Cerebellar nuclear complex (tissue), 1 donor: ENCODE results near the gene SPHK2.
"Not testable (repeated sequence)": the region's sequence is repeated elsewhere in the genome, so short reads cannot be mapped to it uniquely, and the experiment has no call there.

Source experiments
- DNase-seq, 2 experiments: peaks; one replicate each; lab custom pipeline; 2025; lab: John Stamatoyannopoulos, UW

SPHK2 gene

DNA sequence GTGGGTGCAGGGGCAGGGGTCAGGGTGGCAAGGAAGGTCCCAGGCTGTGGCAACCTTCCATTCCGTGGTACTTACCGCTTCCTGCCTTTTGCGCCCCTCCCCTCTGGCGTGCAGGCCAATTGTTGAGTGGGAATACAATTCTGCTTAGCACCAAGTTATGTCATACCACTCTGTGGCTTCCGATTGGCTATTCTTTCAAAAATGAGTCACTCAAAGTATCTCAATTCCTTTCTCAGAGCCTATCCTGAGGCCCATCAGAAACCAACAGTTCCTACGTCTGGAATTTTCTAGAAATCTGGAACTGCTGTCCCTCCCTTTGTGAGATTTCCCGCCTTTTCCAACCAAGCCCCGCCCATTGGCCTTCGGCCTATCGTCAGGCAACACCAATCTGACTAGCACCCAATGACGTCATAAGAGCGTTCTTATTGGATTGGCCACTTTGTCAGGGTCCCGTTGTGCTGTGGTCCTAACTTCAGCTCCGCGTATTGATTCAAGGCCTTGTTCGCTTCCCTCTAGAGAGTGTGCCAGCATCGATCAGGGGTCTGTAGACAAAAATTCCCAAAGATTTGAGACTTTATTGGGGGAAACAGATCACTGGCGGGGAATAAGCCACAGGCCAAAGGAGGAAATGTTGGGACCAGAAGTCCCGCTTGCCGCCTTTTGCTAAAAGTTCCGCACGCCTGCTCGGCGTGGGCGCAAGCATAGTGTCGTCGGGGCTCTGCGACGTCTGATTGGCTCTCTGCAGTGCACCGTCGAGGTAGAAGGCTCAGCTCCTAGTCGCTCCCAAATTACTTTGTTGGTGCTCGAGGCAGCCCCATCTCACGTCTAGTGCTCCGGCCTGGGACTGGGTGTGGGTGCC lies 41.8 kb downstream of the SPHK2 start:
- peak; percentile 58 to 66 for DNase-seq

DNA sequence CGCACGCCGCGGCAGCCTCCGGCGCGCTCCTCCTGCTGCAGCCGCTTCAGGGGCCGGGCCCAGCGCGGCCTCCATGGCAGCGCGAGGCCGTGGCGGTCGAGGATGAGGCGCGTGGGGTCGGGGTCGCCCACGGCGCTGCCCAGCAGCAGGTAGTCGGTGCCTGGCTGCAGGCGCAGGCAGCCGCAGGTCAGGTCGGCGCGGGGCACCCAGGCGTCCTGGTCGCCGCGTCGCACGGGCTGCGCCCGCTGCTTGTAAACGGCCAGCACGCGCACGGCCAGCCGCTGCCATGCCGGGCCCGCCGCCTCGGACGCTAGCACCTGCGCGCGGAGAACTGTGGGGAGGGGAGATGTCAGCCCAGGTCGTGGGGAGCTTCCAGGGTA lies 42.4 kb downstream of the SPHK2 start:
- no peak for DNase-seq

GRCh38 chr19:48663667-48664066 lies 44.4 kb downstream of the SPHK2 start:
- no peak for DNase-seq

- no peak for DNase-seq
Observed at GRCh38 chr19:48664476-48664875, 45.2 kb downstream of the SPHK2 start.

DNA sequence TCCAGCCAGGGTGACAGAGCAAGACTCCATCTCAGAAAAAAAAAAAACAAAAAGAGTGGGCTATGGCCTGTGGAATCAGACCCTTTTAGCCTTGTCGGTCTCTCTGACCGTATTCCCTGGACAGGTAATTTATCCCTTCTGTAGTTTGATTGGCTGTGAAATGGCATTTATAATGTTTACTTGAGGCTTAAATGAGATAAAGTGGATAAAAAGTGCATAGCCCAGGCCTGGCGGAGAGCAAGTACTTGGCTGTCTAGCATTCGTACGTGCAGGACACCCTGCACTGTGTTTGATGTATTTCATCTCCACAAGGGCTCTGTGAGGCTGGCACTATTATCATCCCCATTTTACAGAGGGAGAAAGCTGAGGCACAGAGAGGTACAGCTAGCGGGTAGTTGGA lies 46.5 kb downstream of the SPHK2 start:
- DNase-seq: no peak

DNA sequence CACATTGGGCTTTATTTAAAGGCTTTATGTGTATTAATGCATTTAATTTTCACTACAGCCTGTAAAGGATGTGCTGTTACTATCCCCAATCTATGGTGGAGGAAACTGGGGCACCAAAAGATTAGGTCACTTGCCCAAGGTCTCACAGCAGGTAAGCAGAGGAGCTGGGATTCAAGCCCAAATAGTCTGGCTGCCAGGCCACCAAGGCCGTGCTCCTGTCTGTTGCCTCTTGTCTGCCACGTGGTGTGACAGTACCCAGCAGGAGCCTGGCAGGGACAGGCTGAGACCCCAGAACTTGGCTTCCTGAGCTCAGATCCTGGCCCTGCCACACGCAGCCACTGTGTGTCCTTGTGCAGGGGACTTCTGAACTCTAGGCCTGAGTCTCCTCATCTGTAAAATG lies 49.0 kb downstream of the SPHK2 start:
- peak in 1 of 2 experiments; percentile 12 for DNase-seq

DNA sequence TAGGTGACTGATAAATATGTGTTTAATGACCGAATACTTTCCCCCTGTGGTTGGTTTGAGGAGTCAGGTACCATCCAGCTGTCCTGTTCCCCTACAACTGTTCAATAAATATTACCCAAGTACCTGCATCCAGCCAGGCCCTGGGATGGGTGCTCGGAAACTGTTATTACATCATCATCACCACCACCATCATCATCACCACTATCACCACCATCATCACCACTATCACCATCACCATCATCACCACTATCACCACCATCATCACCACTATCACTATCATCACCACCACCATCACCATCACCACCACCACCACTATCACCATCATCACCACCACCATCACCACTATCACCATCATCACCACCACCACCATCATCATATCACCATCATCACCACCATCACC lies 49.5 kb downstream of the SPHK2 start:
- DNase-seq: no peak

DNA sequence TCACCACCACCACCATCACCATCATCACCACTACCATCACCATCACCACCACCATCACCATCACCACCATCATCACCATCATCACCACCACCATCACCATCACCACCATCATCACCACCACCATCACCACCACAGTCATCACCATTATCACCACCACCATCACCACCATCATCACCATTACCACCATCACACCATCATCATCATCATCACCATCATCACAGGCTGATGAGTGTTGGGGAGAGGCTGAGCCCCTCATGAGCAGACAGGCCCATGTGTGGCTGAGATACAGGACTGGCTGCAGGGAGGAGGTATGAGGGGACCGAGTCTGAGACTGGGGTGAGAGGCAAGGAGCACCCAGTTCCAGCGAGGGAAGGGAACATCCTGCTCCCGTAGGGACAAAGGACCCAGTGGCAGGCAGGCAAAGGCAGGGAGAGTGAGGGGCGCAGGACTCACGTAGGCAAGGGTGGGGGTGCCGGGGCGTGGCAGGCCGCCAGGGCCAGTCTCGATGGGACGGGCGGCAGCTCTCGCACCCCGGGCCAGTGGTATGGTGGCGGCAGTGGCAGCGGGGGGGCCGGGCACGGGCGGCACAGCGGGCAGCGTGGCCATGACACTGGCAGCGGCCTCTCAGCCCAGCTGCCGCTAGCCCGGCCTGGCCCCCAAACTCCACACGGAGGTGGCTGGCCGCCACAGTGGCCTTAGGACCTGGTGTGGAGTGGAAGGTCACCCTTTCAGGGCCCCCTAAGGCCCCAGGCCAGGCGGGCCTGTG lies 50.8 kb downstream of the SPHK2 start:
- DNase-seq: no peak

DNA sequence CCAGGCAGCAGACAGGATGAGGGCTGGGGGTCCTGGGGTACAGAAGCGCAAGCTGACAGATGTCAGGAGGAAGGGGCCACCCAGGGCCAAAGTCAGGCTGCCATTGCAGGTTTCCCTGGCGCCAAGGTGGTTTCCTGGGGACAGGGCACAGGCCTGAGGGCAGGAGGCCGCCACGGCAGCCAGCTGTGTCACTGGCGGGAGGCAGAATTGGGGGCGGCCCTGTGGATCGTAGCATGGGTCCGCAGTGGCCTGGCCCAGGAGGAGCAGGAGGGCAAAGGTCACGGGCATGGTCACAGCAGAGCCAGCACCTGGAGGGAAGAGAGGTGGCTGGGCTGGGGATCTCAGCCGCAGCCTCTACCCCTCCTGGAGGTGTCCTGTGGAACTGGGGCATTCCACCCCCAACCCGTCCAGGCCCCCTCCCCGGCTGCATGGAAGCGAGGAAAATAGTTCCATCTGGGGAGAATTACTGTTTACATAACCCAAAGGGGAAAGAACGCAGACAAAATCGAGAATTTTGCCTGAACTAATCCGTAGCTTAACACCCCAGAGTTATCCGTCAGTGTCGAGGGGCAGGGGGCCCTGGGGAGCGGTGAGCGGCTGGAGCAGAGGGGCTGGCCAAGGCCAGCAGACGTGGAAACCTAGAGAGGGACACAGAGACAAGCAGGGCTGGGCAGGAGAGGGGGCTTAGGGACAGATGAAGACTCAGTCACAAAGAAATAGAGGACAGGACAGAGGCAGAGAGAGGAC lies 51.6 kb downstream of the SPHK2 start:
- no peak for DNase-seq

DNA sequence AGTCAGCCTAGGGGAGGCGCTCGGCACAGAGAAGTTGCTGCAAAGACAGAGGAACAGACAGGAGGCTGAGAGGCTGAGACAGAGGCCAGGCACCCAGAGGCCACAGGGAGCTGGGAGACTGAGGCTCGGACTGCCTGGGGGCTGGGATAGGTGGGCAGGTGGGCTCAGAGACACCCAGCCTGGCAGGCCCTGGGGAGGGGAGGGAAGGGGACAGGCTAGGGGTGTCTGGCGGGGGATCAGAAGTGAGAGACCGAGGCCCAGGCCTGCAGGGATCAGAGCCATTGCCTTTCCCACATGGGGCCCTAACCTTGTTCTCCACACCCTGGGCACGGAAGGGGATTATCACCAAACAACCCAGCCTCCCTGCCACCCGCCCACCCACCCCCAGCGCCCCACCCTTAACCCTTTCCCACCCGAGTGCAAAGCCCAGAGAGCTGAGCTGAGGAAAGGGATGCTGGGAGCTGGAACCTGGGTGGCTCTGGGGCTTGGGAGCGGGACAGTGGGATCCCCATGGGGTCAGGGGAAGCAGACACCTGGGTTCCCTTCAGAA lies 52.2 kb downstream of the SPHK2 start:
- no peak for DNase-seq

DNA sequence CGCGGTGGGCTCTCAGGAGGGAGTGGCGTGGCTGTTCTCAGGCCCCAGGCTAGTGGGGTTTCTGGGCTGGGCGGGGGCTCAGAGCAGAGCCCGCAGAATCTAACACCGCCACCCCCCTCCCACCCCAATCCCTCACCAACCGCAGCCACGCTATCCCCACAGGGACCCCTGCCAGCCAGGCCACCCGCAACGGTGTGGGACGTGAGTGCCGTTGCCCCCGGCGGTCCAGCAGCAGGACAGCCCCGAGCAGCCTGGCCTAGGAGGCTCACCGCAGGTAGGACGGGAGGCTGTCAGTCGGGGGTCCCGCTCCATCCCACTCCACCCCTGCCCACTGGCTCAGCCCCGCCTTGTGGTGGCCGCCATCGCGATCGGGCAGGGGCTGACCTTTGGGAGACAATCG lies 53.7 kb downstream of the SPHK2 start, which contains the start of gene NTN5:
Gene NTN5, minus strand, starts transcription at position 24 of the 400 bp plus-strand sequence. CDS start 2,031 bp downstream, outside the sequence.
- no peak for DNase-seq

- no peak for DNase-seq
Observed at GRCh38 chr19:48673436-48674100, 54.3 kb downstream of the SPHK2 start.

DNA sequence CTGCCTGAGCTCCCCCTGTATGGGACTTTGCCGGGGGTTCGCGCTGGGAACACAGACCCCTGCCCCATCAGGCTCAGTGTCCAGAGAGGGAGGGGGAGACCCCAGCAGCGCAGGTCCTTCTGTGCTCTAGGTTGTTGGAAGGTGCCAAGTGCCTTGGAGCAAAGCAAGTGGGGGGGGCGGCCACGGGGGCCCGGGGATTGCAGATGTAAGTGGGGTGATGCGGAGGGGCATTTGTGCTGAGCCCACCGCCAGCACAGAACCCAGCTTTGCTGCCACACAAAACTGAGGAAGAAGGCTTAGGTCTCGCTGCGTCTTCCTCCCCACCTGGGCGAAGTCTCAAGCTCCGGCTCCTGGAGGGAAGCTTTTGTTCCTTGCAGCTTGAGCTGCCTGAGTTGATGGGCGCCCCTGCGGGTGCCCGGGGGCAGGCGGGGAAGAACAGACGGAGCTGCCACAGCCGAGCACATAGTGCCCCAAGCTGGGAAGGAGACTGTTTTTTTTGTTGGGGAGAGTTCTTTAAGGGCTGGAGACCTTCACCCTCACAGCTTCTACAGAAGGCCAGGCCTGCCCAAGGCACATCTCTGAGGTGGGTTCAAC lies 55.0 kb downstream of the SPHK2 start:
- no peak for DNase-seq

DNA sequence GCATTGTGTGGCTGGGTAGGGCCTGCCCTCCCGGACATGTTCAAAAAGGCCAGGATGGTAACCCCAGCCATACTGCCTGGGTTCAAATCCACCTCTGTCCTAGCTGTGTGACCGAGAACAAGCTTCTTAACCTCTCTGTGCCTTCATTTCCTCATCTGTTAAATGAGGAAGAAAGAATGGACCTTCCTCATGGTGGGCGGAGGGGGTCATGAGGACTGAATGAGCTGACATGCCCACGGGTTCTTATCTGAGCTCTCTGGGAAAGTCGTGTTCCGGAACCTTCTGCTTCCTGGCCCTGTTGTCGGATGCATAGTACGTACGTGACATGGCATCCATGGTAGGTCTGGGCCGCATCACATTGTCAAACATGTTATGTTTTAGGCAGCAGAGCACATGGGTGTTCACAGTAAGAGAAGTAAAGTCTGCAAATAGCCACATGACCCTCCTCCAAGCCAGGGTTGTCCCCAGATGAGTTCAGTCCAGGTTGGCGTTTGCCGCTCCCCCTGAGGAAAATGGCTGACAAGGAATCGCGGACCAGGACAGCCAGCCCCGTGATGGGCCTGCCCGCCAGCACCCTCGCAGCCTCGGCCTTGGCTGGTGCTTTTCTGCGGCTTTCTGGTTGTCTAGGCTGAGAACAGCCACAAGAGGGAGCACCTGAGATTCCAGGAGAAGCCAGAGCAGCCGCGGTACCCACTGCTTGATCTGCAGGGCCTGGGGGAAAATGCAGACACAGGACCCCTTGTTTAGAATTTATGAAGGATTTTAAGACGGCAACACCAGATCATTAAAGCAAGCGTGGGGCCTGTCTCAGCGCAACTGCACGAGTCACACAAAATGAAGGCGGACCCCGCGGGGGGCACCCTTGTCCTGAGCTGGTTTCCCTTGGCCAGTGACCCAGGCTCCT lies 55.9 kb downstream of the SPHK2 start:
- DNase-seq: peak; percentile 54 to 88

DNA sequence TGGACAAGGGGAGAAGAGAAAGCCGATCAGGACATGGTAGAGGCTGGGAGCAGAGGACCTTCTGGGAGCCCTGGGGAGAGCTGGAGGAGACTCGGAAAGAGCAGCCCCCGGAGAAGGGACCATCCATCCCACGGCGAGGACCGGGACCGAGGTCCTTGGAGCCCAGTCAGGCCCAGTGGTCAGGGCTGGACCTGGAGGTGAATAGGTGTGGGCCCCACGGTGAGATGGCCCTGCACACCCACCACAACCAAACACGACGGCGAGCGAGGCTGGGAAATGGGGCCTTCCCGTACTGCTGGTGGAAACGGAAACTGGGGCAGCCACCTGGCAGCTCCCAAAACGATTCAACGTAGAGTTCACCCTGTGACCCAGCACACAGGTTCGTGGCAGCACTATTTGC lies 57.2 kb downstream of the SPHK2 start:
- no peak for DNase-seq

DNA sequence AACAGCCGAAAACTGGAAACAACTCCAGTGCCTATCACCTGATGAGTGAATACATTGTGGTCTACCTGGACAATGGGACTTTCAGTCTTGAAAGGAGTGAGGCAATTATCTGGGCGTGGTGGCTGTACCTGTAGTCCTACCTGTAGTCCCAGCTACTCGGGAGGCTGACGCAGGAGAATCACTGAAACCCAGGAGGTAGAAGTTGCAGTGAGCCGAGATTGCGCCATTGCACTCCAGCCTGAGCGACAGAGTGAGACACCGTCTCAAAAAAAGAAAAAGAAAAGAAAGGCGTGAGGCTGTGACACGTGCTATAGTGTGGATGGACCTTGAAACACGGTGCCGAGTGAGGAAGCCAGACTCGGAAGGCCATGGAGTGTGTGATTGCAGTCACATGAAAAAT lies 57.6 kb downstream of the SPHK2 start:
- no peak for DNase-seq

DNA sequence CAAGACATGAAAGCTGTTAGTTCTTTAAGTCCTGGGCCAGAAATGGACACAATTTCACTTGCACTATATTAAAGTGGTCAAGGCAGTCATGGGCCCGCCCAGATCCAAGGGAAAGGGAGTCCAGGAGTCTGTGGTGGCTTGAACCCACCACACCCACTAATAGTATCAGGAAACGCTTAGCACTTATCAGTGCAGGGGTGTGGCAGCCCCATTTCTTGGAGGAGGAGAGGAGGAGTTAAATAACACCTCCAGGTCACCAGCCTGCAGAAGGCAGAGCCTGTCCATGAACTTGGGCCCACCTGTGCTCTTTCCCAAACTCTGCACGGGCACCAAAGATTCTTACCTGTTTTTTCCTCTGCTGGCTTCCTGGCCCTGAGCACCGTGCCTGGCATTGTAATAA lies 58.9 kb downstream of the SPHK2 start:
- DNase-seq: no peak

- DNase-seq: not testable (repeated sequence)
Observed at GRCh38 chr19:48680006-48680405, 60.7 kb downstream of the SPHK2 start.
